ENCODE data around the gene SAFB2. TPM values are rescaled to one million over a fixed set of nuclear protein-coding genes. Genes with fewer than 3 reads are reported as not detected.

The SAFB2 gene
- total and polyA plus RNA-seq, 2 donors (not counting 3 experiments of a cell fraction or from before 2014, with no cell fraction given): 24.6 to 85.9 TPM

GRCh38 chr19:5591476-5591875 is 31.1 kb downstream of the SAFB2 start:
- FAIRE-seq (no peak), DNase-seq (ENCODE audit: low read depth, low spot score) (no peak)
- no TSS peak for BruUV-seq (replicated peaks)
- peaks cover 25 to 72% of the 10 kb centered on the region in 2 experiments for H3K36me3 ChIP-seq (ENCODE audit: control insufficient read depth in 2 of 2, extremely low read depth in 1 of 2, insufficient read depth in 2 of 2, low read length in 2 of 2)
- no peaks in the 10 kb centered on the region for H3K27me3 ChIP-seq (ENCODE audit: control insufficient read depth in 2 of 2, insufficient read depth in 2 of 2, low read length in 2 of 2)
- H2AFZ ChIP-seq (ENCODE audit: low read depth, low read length): no peak overlapping the region
- POLR2A ChIA-PET: no interaction called here
- no peaks in the 10 kb centered on the region for H4K20me1 ChIP-seq (replicated peaks; ENCODE audit: control insufficient read depth, extremely low read depth, insufficient read depth, low read length)
- H3K4me2 ChIP-seq (ENCODE audit: insufficient read depth, low read length): no peak overlapping the region
- intact Hi-C loops (cut with micrococcal nuclease): no loop called here
- H3K9me1 ChIP-seq (replicated peaks; ENCODE audit: control insufficient read depth, extremely low read depth, insufficient read depth, low read length): no peaks in the 10 kb centered on the region
- no peaks in the 10 kb centered on the region for H3K4me1 ChIP-seq (ENCODE audit: control insufficient read depth, extremely low read depth, insufficient read depth, low read length)
- CTCF ChIA-PET: no interaction called here
- no peak overlapping the region for H3K9ac ChIP-seq (replicated peaks; ENCODE audit: extremely low read depth, insufficient read depth, low read length)
- no peaks in the 10 kb centered on the region for H3K9me3 ChIP-seq (replicated peaks; ENCODE audit: control insufficient read depth, insufficient read depth, low read length)
- H3K27ac ChIP-seq (ENCODE audit: insufficient read depth, low read depth, low read length): no peak overlapping the region
- dilution Hi-C loops (cut with MboI; ENCODE audit: extremely low pct_ligation_motif_present, low sequenced_read_pairs): no loop called here
- TF ChIP-seq GATA2 (IDR thresholded peaks at IDR 0.05; ENCODE audit: insufficient read depth, insufficient read length, low read depth, low read length) (no peak), FOS (IDR thresholded peaks at IDR 0.05; ENCODE audit: borderline replicate concordance, insufficient read depth, low read length) (no peak), POLR2AphosphoS5 (IDR thresholded peaks at IDR 0.05; ENCODE audit: insufficient read depth, low read depth, low read length) (no peak)
- no peaks in the 10 kb centered on the region for H3K79me2 ChIP-seq (ENCODE audit: control insufficient read depth, insufficient read depth, low read length)
- no peak overlapping the region for H3K4me3 ChIP-seq (replicated peaks in 1 of 3; ENCODE audit: insufficient read depth in 1 of 3, low read depth in 1 of 3, low read length in 3 of 3)

- Histone ChIP-seq H2AFZ (ENCODE audit: low read depth, low read length) (no peak overlapping the region), H4K20me1 (replicated peaks; ENCODE audit: control insufficient read depth, extremely low read depth, insufficient read depth, low read length) (no peaks in the 10 kb centered on the region), H3K36me3 (ENCODE audit: control insufficient read depth in 2 of 2, extremely low read depth in 1 of 2, insufficient read depth in 2 of 2, low read length in 2 of 2) (peaks cover 25 to 68% of the 10 kb centered on the region in 2 experiments), H3K4me1 (ENCODE audit: control insufficient read depth, extremely low read depth, insufficient read depth, low read length) (no peaks in the 10 kb centered on the region), H3K9ac (replicated peaks; ENCODE audit: extremely low read depth, insufficient read depth, low read length) (no peak overlapping the region), H3K79me2 (ENCODE audit: control insufficient read depth, insufficient read depth, low read length) (no peaks in the 10 kb centered on the region), H3K4me2 (ENCODE audit: insufficient read depth, low read length) (no peak overlapping the region), H3K27ac (ENCODE audit: insufficient read depth, low read depth, low read length) (no peak overlapping the region), H3K27me3 (ENCODE audit: control insufficient read depth in 2 of 2, insufficient read depth in 2 of 2, low read length in 2 of 2) (no peaks in the 10 kb centered on the region), H3K9me1 (replicated peaks; ENCODE audit: control insufficient read depth, extremely low read depth, insufficient read depth, low read length) (no peaks in the 10 kb centered on the region), H3K4me3 (replicated peaks in 1 of 3; ENCODE audit: insufficient read depth in 1 of 3, low read depth in 1 of 3, low read length in 3 of 3) (no peak overlapping the region), H3K9me3 (replicated peaks; ENCODE audit: control insufficient read depth, insufficient read depth, low read length) (no peaks in the 10 kb centered on the region)
- POLR2A ChIA-PET: no interaction called here
- CTCF ChIA-PET: no interaction called here
- dilution Hi-C loops (cut with MboI; ENCODE audit: extremely low pct_ligation_motif_present, low sequenced_read_pairs) (no loop called here), intact Hi-C loops (cut with micrococcal nuclease) (no loop called here)
- BruUV-seq (replicated peaks): no TSS peak
- no peak for DNase-seq (ENCODE audit: low read depth, low spot score)
- TF ChIP-seq CTCF (IDR thresholded peaks at IDR 0.05; ENCODE audit: extremely low read depth in 1 of 2, insufficient read depth in 1 of 2, low read depth in 1 of 2, low read length in 2 of 2): no peak
- TF ChIP-seq MYC (IDR thresholded peaks at IDR 0.05; ENCODE audit: low read depth, low read length): no peak
- TF ChIP-seq MAX (IDR thresholded peaks at IDR 0.05; ENCODE audit: insufficient read depth, insufficient read length): no peak
- no peak for TF ChIP-seq POLR2AphosphoS5 (IDR thresholded peaks at IDR 0.05; ENCODE audit: insufficient read depth, low read depth, low read length)
- no peak for TF ChIP-seq JUN (IDR thresholded peaks at IDR 0.05; ENCODE audit: borderline replicate concordance, insufficient read depth, insufficient read length, low read depth)
- no peak for TF ChIP-seq POLR2A (IDR thresholded peaks at IDR 0.05; ENCODE audit: low read depth, low read length)
- no peak for TF ChIP-seq GATA2 (IDR thresholded peaks at IDR 0.05; ENCODE audit: insufficient read depth, insufficient read length, low read depth, low read length)
- no peak for TF ChIP-seq EZH2 (IDR thresholded peaks at IDR 0.05; ENCODE audit: borderline replicate concordance, low read depth, low read length, severe bottlenecking)
- TF ChIP-seq FOS (IDR thresholded peaks at IDR 0.05; ENCODE audit: borderline replicate concordance, insufficient read depth, low read length): no peak
- no peak for FAIRE-seq
Observed at GRCh38 chr19:5590865-5591154, 31.8 kb downstream of the SAFB2 start.

All from endothelial cell of umbilical vein (primary cell).